ENCODE measurements around the gene FBLN5. TPM values are rescaled to one million over a fixed set of nuclear protein-coding genes. Genes with fewer than 3 reads are reported as not detected.

The FBLN5 gene
- total and polyA plus RNA-seq, 2 donors (not counting 1 experiment from before 2014, with no cell fraction given), result 33.4 to 47.5 TPM

DNA sequence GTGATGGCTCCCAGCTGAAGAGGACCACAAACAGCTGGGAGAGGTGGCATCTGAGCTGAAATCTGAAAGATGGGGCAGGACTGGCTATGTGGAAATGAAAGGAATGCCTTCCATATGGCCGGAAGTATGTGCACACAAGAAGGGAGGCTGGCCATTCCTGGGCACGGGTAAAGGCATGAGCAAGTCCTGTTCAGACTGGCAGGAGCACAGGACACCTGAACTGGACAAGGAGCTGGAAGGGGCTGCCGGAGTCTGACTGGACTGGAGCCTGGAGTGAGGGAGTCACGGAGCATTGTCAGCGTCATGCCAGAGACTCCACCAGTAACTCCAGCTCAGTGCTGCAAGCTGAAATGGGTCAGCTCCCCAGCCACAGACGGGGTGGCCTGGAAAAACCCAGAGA lies 68.3 kb downstream of the FBLN5 start:
- Histone ChIP-seq H3K4me1 (ENCODE audit: control insufficient read depth, extremely low read depth, insufficient read depth, low read length) (no peaks in the 10 kb centered on the region), H2AFZ (ENCODE audit: low read length) (no peak overlapping the region), H3K4me2 (ENCODE audit: extremely low read depth, insufficient read depth, low read length) (no peak overlapping the region), H3K79me2 (ENCODE audit: control insufficient read depth, insufficient read depth, low read length) (no peaks in the 10 kb centered on the region), H3K4me3 (replicated peaks in 1 of 4; ENCODE audit: control extremely low read depth in 1 of 4, insufficient read depth in 1 of 4, low read depth in 3 of 4, low read length in 4 of 4) (no peak overlapping the region), H3K27ac (ENCODE audit: insufficient read depth, low read length) (no peak overlapping the region), H4K20me1 (ENCODE audit: control insufficient read depth, extremely low read depth, insufficient read depth, low read length) (no peaks in the 10 kb centered on the region), H3K9ac (ENCODE audit: insufficient read depth, low read length) (no peak overlapping the region), H3K27me3 (ENCODE audit: control insufficient read depth, insufficient read depth, low read length) (no peaks in the 10 kb centered on the region), H3K36me3 (ENCODE audit: control insufficient read depth, insufficient read depth, low read length) (peaks cover 4% of the 10 kb centered on the region), H3K9me3 (ENCODE audit: control insufficient read depth, insufficient read depth, low read depth, low read length) (no peaks in the 10 kb centered on the region)
- DNase-seq (ENCODE audit: low read depth in 2 of 2), result no peak
- TF ChIP-seq CTCF (conservative IDR thresholded peaks at IDR 0.05 in 1 of 2, IDR thresholded peaks at IDR 0.05 in 1 of 2; ENCODE audit: low read depth in 1 of 2, low read length in 2 of 2) (no peak), EZH2 (IDR thresholded peaks at IDR 0.05; ENCODE audit: low read length, missing control alignments) (no peak)

GRCh38 chr14:91878274-91878673 lies 69.2 kb downstream of the FBLN5 start:
- Histone ChIP-seq H2AFZ (ENCODE audit: low read length) (no peak overlapping the region), H3K79me2 (ENCODE audit: control insufficient read depth, insufficient read depth, low read length) (no peaks in the 10 kb centered on the region), H3K27ac (ENCODE audit: insufficient read depth, low read length) (no peak overlapping the region), H3K4me1 (ENCODE audit: control insufficient read depth, extremely low read depth, insufficient read depth, low read length) (no peaks in the 10 kb centered on the region), H3K4me3 (replicated peaks in 1 of 4; ENCODE audit: control extremely low read depth in 1 of 4, insufficient read depth in 1 of 4, low read depth in 3 of 4, low read length in 4 of 4) (no peak overlapping the region), H3K4me2 (ENCODE audit: extremely low read depth, insufficient read depth, low read length) (no peak overlapping the region), H4K20me1 (ENCODE audit: control insufficient read depth, extremely low read depth, insufficient read depth, low read length) (no peaks in the 10 kb centered on the region), H3K9me3 (ENCODE audit: control insufficient read depth, insufficient read depth, low read depth, low read length) (no peaks in the 10 kb centered on the region), H3K27me3 (ENCODE audit: control insufficient read depth, insufficient read depth, low read length) (no peaks in the 10 kb centered on the region), H3K36me3 (ENCODE audit: control insufficient read depth, insufficient read depth, low read length) (peaks cover 6% of the 10 kb centered on the region), H3K9ac (ENCODE audit: insufficient read depth, low read length) (no peak overlapping the region)
- DNase-seq (ENCODE audit: low read depth in 2 of 2), result no peak
- TF ChIP-seq CTCF (conservative IDR thresholded peaks at IDR 0.05 in 1 of 2, IDR thresholded peaks at IDR 0.05 in 1 of 2; ENCODE audit: low read depth in 1 of 2, low read length in 2 of 2) (no peak), EZH2 (IDR thresholded peaks at IDR 0.05; ENCODE audit: low read length, missing control alignments) (no peak)

GRCh38 chr14:91877376-91877915 lies 70.0 kb downstream of the FBLN5 start:
- peaks cover 6% of the 10 kb centered on the region for H3K36me3 ChIP-seq (ENCODE audit: control insufficient read depth, insufficient read depth, low read length)

More at GRCh38 chr14:91877376-91877915, 70.0 kb downstream of the FBLN5 start:
- no peak for TF ChIP-seq CTCF (conservative IDR thresholded peaks at IDR 0.05 in 1 of 2, IDR thresholded peaks at IDR 0.05 in 1 of 2; ENCODE audit: low read depth in 1 of 2, low read length in 2 of 2)
- Histone ChIP-seq H3K4me1 (ENCODE audit: control insufficient read depth, extremely low read depth, insufficient read depth, low read length) (no peaks in the 10 kb centered on the region), H3K9ac (ENCODE audit: insufficient read depth, low read length) (no peak overlapping the region), H4K20me1 (ENCODE audit: control insufficient read depth, extremely low read depth, insufficient read depth, low read length) (no peaks in the 10 kb centered on the region), H3K79me2 (ENCODE audit: control insufficient read depth, insufficient read depth, low read length) (no peaks in the 10 kb centered on the region), H3K27me3 (ENCODE audit: control insufficient read depth, insufficient read depth, low read length) (no peaks in the 10 kb centered on the region), H2AFZ (ENCODE audit: low read length) (no peak overlapping the region), H3K4me2 (ENCODE audit: extremely low read depth, insufficient read depth, low read length) (no peak overlapping the region), H3K4me3 (replicated peaks in 1 of 4; ENCODE audit: control extremely low read depth in 1 of 4, insufficient read depth in 1 of 4, low read depth in 3 of 4, low read length in 4 of 4) (no peak overlapping the region), H3K27ac (ENCODE audit: insufficient read depth, low read length) (no peak overlapping the region), H3K9me3 (ENCODE audit: control insufficient read depth, insufficient read depth, low read depth, low read length) (no peaks in the 10 kb centered on the region)
- no peak for DNase-seq (ENCODE audit: low read depth in 2 of 2)

Data from fibroblast of lung (primary cell).